Stomach (tissue), 4 donors: Measurements from ENCODE around the gene L3MBTL4.

ENCODE experiments used
- CTCF ChIP-seq, 7 experiments: fragments of 450-650 bp in 4 of 7; fragments of 200-600 bp in 3 of 7; sonication (generic) in 3 of 7; IDR thresholded peaks; one replicate each; pipeline ENCODE4 v1.5.1; 2016 to 2019; ENCODE audit warnings: antibody characterized with exemption in 7 of 7, control low read depth in 2 of 7, mild to moderate bottlenecking in 1 of 7
- EP300 ChIP-seq: sonication (generic); formaldehyde crosslinking; IDR thresholded peaks from one replicate; pipeline ENCODE4 v1.6.1; 2017; ENCODE audit warnings: antibody characterized with exemption
- POLR2A ChIP-seq, 4 donors: fragments of 450-650 bp; IDR thresholded peaks; one replicate each; pipeline ENCODE4 v1.6.1; 2016; ENCODE audit warnings: antibody characterized with exemption in 4 of 4, control low read depth in 2 of 4, mild to moderate bottlenecking in 1 of 4, moderate library complexity in 1 of 4
- POLR2AphosphoS5 ChIP-seq, 3 donors: sonication (generic); formaldehyde crosslinking; IDR thresholded peaks; one replicate each; pipeline ENCODE4 v1.6.1; 2016; ENCODE audit warnings: antibody characterized with exemption in 3 of 3

- TF ChIP-seq CTCF (IDR thresholded peaks at IDR 0.05) (no peak), EP300 (no peak), POLR2AphosphoS5 (IDR thresholded peaks at IDR 0.05) (no peak), POLR2A (IDR thresholded peaks at IDR 0.05) (no peak)
These were observed 293.9 kb downstream of the L3MBTL4 start for GRCh38 chr18:6120820-6121279.
